Brain pericyte (primary cell): ENCODE data around the gene SMAD3.
A peak's percentile ranks its signal among the peaks of the same experiment; 100 is the strongest.

ENCODE experiments used
- DNase-seq: peaks from one replicate; pipeline ENCODE4 v3.0.0-alpha.2; 2012; ENCODE audit warnings: low read depth, low spot score

The SMAD3 gene

DNA sequence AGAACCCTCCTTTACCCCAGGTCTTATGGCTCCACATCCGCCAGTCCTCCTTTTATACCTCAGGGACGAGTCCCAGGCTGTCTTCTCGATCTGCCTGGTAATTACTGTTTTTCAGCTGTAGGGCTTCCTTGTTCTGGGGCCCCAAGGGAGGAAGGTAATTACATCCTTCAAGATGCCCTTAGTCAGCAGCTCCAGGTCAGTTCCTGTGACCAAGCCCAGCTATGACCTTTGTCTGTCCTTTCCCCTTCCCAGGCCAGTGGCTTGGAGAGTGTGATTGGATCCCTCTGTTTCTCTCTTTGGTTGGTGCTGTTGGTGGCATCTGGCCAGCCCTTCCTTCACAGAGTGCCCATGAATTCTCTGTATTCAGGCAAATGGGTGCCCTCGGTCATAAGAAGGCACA is 96.5 kb downstream of the SMAD3 start:
- no peak for DNase-seq

- no peak for DNase-seq
Measured at GRCh38 chr15:67163180-67163579, 97.8 kb downstream of the SMAD3 start.

GRCh38 chr15:67164401-67164791 is 99.0 kb downstream of the SMAD3 start:
- DNase-seq, result no peak

GRCh38 chr15:67164811-67165253 is 99.4 kb downstream of the SMAD3 start:
- no peak for DNase-seq

DNA sequence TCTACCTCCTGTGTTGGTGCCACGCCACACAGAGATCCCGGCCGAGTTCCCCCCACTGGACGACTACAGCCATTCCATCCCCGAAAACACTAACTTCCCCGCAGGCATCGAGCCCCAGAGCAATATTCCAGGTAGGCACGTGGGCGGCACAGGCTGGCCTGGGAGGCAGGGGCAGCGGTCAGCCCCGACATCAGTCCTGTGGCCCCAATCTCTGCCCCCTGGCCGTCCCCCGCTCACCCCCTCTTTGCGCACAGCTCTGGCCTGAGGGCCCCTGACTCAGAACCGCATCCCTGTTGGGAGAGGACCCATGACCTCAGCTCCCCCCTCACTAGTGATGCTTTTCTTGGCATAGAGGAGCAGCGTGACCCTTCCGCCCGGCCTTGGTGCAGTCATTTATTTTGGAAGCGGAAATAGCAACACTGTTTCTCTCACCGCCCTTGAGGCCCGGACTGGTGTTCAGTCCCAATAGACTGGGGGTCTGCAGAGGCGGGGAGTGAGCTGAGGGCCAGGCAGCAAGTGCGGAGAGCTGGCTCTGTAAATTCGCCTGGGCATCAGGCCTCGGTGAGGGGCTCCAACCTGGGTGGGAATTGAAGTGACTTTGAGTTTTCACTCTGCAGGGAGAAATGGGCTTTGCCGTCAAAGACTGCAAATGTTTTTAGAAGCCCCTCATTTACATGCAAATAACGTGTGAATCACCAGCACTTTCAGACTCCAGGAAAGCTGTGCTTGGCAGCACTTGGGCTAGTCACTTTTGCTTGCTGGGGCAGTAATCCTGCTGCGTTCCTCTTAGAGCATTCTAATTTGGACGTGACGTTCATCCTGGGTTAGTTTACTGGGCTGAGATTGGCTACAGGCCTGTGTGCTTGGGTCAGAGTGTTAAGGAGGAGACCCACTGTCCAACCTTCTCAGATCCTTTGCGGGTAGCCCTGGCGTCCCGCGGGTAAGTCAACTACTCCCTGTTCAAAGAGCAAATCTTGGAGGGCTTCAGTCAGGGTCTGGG is 100.2 kb downstream of the SMAD3 start:
- DNase-seq, result peak; percentile 90

GRCh38 chr15:67166280-67167009 is 101.0 kb downstream of the SMAD3 start:
- no peak for DNase-seq

DNA sequence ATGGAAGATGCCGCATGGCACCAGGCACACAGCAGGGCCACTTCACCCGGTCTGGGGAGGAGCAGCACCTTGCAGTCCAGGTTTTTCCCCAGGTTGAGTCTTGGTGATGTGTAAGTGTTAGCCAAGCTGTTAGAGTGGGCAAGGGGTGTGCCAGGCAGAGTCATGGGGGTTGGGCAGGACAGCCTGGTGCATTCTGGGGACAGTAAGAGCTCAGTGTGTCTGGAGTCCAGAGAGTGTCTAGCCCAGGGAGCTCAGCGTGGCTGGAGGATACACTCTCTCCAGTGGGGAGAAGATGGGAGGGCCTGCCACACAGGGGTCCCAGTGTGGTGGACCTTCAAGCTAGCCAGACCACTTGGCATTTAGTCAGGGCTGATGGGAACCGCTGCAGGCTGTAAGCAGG is 101.7 kb downstream of the SMAD3 start:
- no peak for DNase-seq

GRCh38 chr15:67168694-67169093 is 103.3 kb downstream of the SMAD3 start:
- DNase-seq, result no peak

DNA sequence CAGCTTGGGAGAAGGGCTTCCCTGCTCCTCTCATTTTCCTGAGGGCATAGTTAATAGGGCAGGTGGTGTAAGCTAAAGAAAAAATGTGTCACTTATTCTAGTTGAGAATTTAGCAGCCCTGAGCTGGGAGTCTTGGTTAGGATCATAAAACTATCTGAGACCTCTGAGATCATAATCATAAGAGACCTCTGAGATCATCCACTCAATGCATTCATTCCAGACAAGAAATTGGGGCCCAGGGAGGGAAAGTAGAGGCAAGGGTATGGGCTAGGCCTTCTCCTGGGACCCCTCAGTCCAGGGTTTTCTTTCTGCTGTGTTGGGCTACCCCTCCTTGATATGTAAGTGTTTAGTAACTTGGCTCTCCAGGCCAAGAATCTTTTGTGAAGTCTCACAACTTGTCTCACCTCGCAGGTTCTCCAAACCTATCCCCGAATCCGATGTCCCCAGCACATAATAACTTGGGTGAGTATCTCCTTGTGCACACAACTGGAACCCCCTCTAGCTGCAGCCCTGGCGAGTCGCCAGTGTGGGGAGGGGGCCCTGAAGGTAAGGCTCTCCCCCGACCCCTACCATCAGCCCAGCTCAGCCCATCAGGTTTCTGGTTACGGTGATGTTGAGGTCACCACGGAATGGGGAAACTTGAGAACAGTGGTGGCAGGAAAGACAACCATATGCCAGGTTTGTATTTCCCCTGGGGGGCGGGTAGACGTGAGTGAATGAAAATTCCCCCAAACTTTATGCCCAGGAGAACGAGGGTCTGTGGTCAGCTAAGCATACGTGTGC is 104.9 kb downstream of the SMAD3 start:
- DNase-seq, result no peak

- DNase-seq, result no peak
Measured at GRCh38 chr15:67171471-67171870, 106.1 kb downstream of the SMAD3 start.

GRCh38 chr15:67172172-67172571 is 106.8 kb downstream of the SMAD3 start:
- no peak for DNase-seq

DNA sequence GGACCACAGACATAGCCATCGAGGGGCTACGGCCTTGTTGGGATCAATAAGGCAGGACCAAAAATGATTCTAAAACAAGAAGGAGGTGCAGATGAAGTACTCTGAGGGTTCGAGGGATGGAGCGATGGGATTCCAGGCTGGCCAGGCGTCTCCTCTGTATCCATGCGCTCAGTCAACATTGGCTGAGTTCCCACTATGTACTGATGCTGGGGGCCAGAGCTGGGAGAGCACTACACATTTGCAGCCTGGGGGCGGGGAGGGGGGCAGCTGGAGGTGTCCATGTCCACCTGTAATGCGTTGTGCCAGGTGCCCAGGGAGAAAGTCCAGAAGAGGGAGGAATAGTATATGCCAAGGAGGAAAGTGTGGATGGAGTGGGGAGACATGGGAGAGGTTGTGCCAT is 107.6 kb downstream of the SMAD3 start:
- no peak for DNase-seq

- no peak for DNase-seq
Measured at GRCh38 chr15:67173786-67174185, 108.4 kb downstream of the SMAD3 start.

DNA sequence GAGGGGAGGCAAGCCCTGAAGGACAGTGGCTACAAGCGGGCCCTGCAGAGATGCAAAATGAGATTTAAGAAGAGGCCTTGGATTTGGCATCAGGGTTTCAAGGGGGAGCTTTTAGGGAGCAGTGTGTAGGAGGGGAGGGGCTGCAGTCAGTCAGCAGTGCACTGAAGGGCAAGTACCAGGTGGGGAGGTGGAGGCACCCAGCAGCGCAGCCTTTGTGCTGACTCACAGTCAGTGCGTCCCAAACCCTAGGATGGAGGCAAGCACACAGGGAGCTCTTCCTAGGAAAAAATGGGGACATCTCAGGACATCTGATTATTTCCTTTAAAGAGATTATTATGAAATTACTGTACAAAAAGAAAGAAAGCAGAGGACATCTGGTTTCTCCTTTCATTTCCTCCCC is 109.0 kb downstream of the SMAD3 start:
- DNase-seq, result no peak

- no peak for DNase-seq
Measured at GRCh38 chr15:67174864-67175573, 109.6 kb downstream of the SMAD3 start.

DNA sequence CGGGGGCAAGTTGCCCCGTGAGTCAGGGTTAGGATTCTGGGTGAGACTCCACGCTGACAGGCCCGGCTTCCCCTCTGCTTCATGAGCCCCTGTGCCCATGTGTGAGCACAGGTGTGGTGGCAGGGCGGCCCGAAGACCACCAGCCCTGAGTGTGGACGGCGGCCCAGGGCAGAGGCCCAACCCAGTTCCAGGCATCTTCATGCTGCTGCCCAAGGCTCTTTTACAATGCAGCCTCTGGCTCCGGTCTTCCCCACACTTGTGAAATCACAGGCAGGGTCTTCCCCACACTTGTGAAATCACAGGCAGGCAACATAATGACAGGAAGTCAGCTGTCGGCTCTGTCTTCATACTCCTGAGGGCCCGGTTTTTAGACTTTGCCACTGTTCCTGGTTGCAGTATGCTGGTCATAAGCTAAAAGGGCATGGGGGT is 110.3 kb downstream of the SMAD3 start:
- no peak for DNase-seq

- no peak for DNase-seq
Measured at GRCh38 chr15:67176195-67176971, 111.0 kb downstream of the SMAD3 start.

DNA sequence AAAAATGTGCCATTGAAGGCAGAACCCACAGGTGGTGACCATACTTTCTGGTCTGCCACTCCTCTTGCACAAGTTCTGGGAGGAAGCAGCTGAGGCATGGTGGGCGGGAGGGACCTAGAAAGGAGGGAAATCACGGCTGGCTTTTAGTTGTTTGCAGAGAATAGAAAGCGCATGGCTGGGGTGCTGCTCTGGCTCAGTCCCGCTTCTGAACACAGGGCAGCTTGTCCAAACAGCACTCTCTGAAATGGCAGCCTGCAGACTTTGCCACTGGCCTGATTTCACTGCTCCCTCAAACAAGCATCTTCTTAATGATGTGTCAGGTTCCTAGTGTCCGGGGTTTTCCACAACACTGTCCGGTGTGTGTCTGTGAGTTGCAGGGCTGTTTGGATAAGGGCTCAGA is 112.3 kb downstream of the SMAD3 start:
- DNase-seq, result no peak

- DNase-seq, result peak; percentile 65
Measured at GRCh38 chr15:67178569-67179210, 113.3 kb downstream of the SMAD3 start.
